GM19463 (cell line): ENCODE results near the gene MECR.
"Not testable (repeated sequence)": the region's sequence is repeated elsewhere in the genome, so short reads cannot be mapped to it uniquely, and the experiment has no call there.

Experiments used
- ATAC-seq: cut with Tn5 transposase; IDR thresholded peaks from one replicate; pipeline ENCODE4 v1.9.1; 2021; ENCODE audit warnings: mild to moderate bottlenecking, moderate library complexity; ENCODE audit not compliant: unreplicated experiment

Gene MECR

GRCh38 chr1:29236712-29237128 is 6.0 kb upstream of the MECR start:
- no peak for ATAC-seq

- ATAC-seq, result peak; percentile 77
Observed at GRCh38 chr1:29235955-29236711, 5.4 kb upstream of the MECR start, which contains the start of gene PTPRU. Gene PTPRU (plus strand): TSS chr1:29236522. CDS start chr1:29236645, 123 bp downstream.

GRCh38 chr1:29234881-29235280 is 4.1 kb upstream of the MECR start:
- not testable (repeated sequence) for ATAC-seq

GRCh38 chr1:29234471-29234870 is 3.7 kb upstream of the MECR start:
- ATAC-seq, result no peak

GRCh38 chr1:29233693-29234092 is 3.0 kb upstream of the MECR start:
- no peak for ATAC-seq

- no peak for ATAC-seq
Observed at GRCh38 chr1:29232387-29232786, 1.7 kb upstream of the MECR start.

- no peak for ATAC-seq
Observed at GRCh38 chr1:29230204-29230552, 556 bp downstream of the MECR start.

- no peak for ATAC-seq
Observed at GRCh38 chr1:29227511-29227910, 3.2 kb downstream of the MECR start.

GRCh38 chr1:29225361-29225760 is 5.4 kb downstream of the MECR start:
- ATAC-seq, result no peak

- no peak for ATAC-seq
Observed at GRCh38 chr1:29224356-29224837, 6.3 kb downstream of the MECR start.

GRCh38 chr1:29223521-29223920 is 7.2 kb downstream of the MECR start:
- ATAC-seq, result no peak

GRCh38 chr1:29222686-29223085 is 8.0 kb downstream of the MECR start:
- no peak for ATAC-seq

GRCh38 chr1:29222260-29222659 is 8.5 kb downstream of the MECR start:
- not testable (repeated sequence) for ATAC-seq

- ATAC-seq, result no peak
Observed at GRCh38 chr1:29221296-29221695, 9.4 kb downstream of the MECR start.

- no peak for ATAC-seq
Observed at GRCh38 chr1:29218223-29218622, 12.5 kb downstream of the MECR start.

- no peak for ATAC-seq
Observed at GRCh38 chr1:29217633-29218032, 13.1 kb downstream of the MECR start.

GRCh38 chr1:29213055-29213454 is 17.7 kb downstream of the MECR start:
- ATAC-seq, result no peak

GRCh38 chr1:29211086-29212030 is 19.4 kb downstream of the MECR start:
- ATAC-seq, result no peak

GRCh38 chr1:29210278-29211085 is 20.3 kb downstream of the MECR start:
- no peak for ATAC-seq

- no peak for ATAC-seq
Observed at GRCh38 chr1:29209173-29209572, 21.6 kb downstream of the MECR start.

- ATAC-seq, result no peak
Observed at GRCh38 chr1:29208442-29208841, 22.3 kb downstream of the MECR start.
